ENCODE measurements around the gene COL12A1. TPM values are rescaled to one million over a fixed set of nuclear protein-coding genes. Genes with fewer than 3 reads are reported as not detected.

Gene COL12A1
- total RNA-seq, 4 donors from 2014 or later = 10.9 to 65.9 (median 57.1) TPM

GRCh38 chr6:75230484-75231325, 24.9 kb upstream of the COL12A1 start:
- no peaks in the 10 kb centered on the region for H3K27me3 ChIP-seq
- no peak for TF ChIP-seq POLR2A (IDR thresholded peaks at IDR 0.05)
- peak; percentile 11 to 81 (median 56) for TF ChIP-seq CTCF (IDR thresholded peaks at IDR 0.05)

GRCh38 chr6:75224303-75224926, 18.6 kb upstream of the COL12A1 start:
- no peaks in the 10 kb centered on the region for H3K9me3 ChIP-seq
- no peaks in the 10 kb centered on the region for H3K27me3 ChIP-seq
- H3K4me3 ChIP-seq = no peak overlapping the region
- H3K4me1 ChIP-seq = no peaks in the 10 kb centered on the region
- no peak for TF ChIP-seq POLR2A (IDR thresholded peaks at IDR 0.05)
- TF ChIP-seq CTCF (IDR thresholded peaks at IDR 0.05) = no peak
- H3K27ac ChIP-seq = no peak overlapping the region
- no peaks in the 10 kb centered on the region for H3K36me3 ChIP-seq
- no peak for DNase-seq

More at GRCh38 chr6:75230484-75231325, 24.9 kb upstream of the COL12A1 start:
- Histone ChIP-seq H3K4me3 (no peak overlapping the region), H3K4me1 (no peaks in the 10 kb centered on the region), H3K9me3 (no peaks in the 10 kb centered on the region), H3K27ac (no peak overlapping the region), H3K36me3 (no peaks in the 10 kb centered on the region)
- DNase-seq = peak in 1 of 3 donors; percentile 59

- no peak for DNase-seq
- no peaks in the 10 kb centered on the region for H3K4me1 ChIP-seq
- TF ChIP-seq POLR2A (IDR thresholded peaks at IDR 0.05) (no peak), CTCF (IDR thresholded peaks at IDR 0.05) (no peak)
- no peak overlapping the region for H3K27ac ChIP-seq
- no peaks in the 10 kb centered on the region for H3K9me3 ChIP-seq
- no peaks in the 10 kb centered on the region for H3K27me3 ChIP-seq
- H3K36me3 ChIP-seq = no peaks in the 10 kb centered on the region
- H3K4me3 ChIP-seq = no peak overlapping the region
These were observed 17.6 kb upstream of the COL12A1 start for GRCh38 chr6:75223428-75223827.

- no peaks in the 10 kb centered on the region for H3K4me1 ChIP-seq
- H3K27me3 ChIP-seq = no peaks in the 10 kb centered on the region
- no peak overlapping the region for H3K27ac ChIP-seq
- H3K4me3 ChIP-seq = no peak overlapping the region
- TF ChIP-seq CTCF (IDR thresholded peaks at IDR 0.05) (no peak), POLR2A (IDR thresholded peaks at IDR 0.05) (no peak)
- H3K36me3 ChIP-seq = no peaks in the 10 kb centered on the region
- no peaks in the 10 kb centered on the region for H3K9me3 ChIP-seq
- no peak for DNase-seq
These were observed 16.4 kb upstream of the COL12A1 start for GRCh38 chr6:75222261-75222660.

- Histone ChIP-seq H3K4me1 (no peaks in the 10 kb centered on the region), H3K27me3 (no peaks in the 10 kb centered on the region), H3K27ac (no peak overlapping the region), H3K36me3 (no peaks in the 10 kb centered on the region), H3K9me3 (no peaks in the 10 kb centered on the region), H3K4me3 (no peak overlapping the region)
- DNase-seq = no peak
- TF ChIP-seq CTCF (IDR thresholded peaks at IDR 0.05) = no peak
- TF ChIP-seq POLR2A (IDR thresholded peaks at IDR 0.05) = no peak
These were observed 15.3 kb upstream of the COL12A1 start for GRCh38 chr6:75221116-75221515.

Measured in Peyer's patch (tissue), 4 donors.